SK-N-SH (cell line): ENCODE measurements around the gene PORCN. TPM values are rescaled to one million over a fixed set of nuclear protein-coding genes. Genes with fewer than 3 reads are reported as not detected.

ENCODE experiments used
- CTCF ChIA-PET: fragments of 300-600, 350-600 bp; formaldehyde crosslinking; extraction: SDS; loops from one replicate; lab custom pipeline; 2021; lab: Yijun Ruan, JAX
- POLR2A ChIA-PET: fragments of 350-600 bp; sonication (Branson Sonifier 250); formaldehyde crosslinking; extraction: SDS; loops from one replicate; lab custom pipeline; 2020; ENCODE audit warnings: antibody characterized with exemption, inconsistent platforms; lab: Yijun Ruan, JAX
- DNase-seq: peaks from one replicate; pipeline ENCODE4 v3.0.0; 2012
- H2AFZ ChIP-seq: fragments of 200-600 bp; sonication (generic); 2 replicates; pipeline ENCODE4 v1.8.1; 2016; ENCODE audit warnings: antibody characterized with exemption, mild to moderate bottlenecking, low read depth
- H3F3A ChIP-seq: fragments of 200-600 bp; sonication (generic); replicated peaks from 2 replicates; pipeline ENCODE3; 2016; ENCODE audit warnings: antibody characterized with exemption, mild to moderate bottlenecking; ENCODE audit not compliant: insufficient read depth
- H3K27ac ChIP-seq, 2 experiments: fragments of 200-500 bp in 1 of 2; fragments of 200-600 bp in 1 of 2; sonication (Bioruptor generic) in 1 of 2; sonication (generic), shearing (Covaris generic) in 1 of 2; 2 replicates each; pipeline versions ENCODE4 v1.5.1 to v1.6.1; 2014 to 2016; ENCODE audit warnings: low read depth in 2 of 2, inconsistent platforms in 1 of 2, low read length in 1 of 2, mild to moderate bottlenecking in 1 of 2, mixed read lengths in 1 of 2
- H3K27me3 ChIP-seq: fragments of 200-600 bp; sonication (generic), shearing (Covaris generic); 2 replicates; pipeline ENCODE4 v1.6.1; 2016; ENCODE audit warnings: mixed run types; ENCODE audit not compliant: insufficient read depth
- H3K36me3 ChIP-seq, 2 experiments: fragments of 200-500 bp in 1 of 2; fragments of 200-600 bp in 1 of 2; sonication (Bioruptor generic) in 1 of 2; sonication (generic) in 1 of 2; replicated peaks in 1 of 2; 2 replicates each; pipeline versions ENCODE3 to v1.5.1; 2014 to 2016; ENCODE audit warnings: low read length in 1 of 2, mild to moderate bottlenecking in 1 of 2; ENCODE audit not compliant: insufficient read depth in 2 of 2, control insufficient read depth in 1 of 2
- H3K4me1 ChIP-seq, 2 experiments: fragments of 200-500 bp in 1 of 2; fragments of 200-600 bp in 1 of 2; sonication (Bioruptor generic) in 1 of 2; sonication (generic), shearing (Covaris generic) in 1 of 2; 2 replicates each; pipeline versions ENCODE4 v1.5.1 to v1.6.1; 2014 to 2016; ENCODE audit warnings: low read depth in 1 of 2, low read length in 1 of 2, mixed run types in 1 of 2; ENCODE audit not compliant: insufficient read depth in 2 of 2, control insufficient read depth in 1 of 2
- H3K4me2 ChIP-seq: fragments of 200-600 bp; sonication (generic), shearing (Covaris generic); 2 replicates; pipeline ENCODE4 v1.6.1; 2017; ENCODE audit warnings: mixed run types
- H3K4me3 ChIP-seq, 2 experiments: fragments of 200-500 bp in 1 of 2; fragments of 200-600 bp in 1 of 2; sonication (Bioruptor generic) in 1 of 2; sonication (generic), shearing (Covaris generic) in 1 of 2; 2 replicates each; pipeline versions ENCODE4 v1.5.1 to v1.8.1; 2014 to 2016; ENCODE audit warnings: low read depth in 2 of 2, inconsistent platforms in 1 of 2, low read length in 1 of 2, mild to moderate bottlenecking in 1 of 2, mixed read lengths in 1 of 2, moderate library complexity in 1 of 2
- H3K79me2 ChIP-seq: fragments of 200-600 bp; sonication (generic); 2 replicates; pipeline ENCODE4 v1.8.1; 2017; ENCODE audit warnings: mild to moderate bottlenecking; ENCODE audit not compliant: insufficient read depth
- H3K9ac ChIP-seq: fragments of 200-600 bp; sonication (generic); 2 replicates; pipeline ENCODE4 v1.6.1; 2017; ENCODE audit warnings: mixed run types
- H3K9me2 ChIP-seq: fragments of 200-600 bp; sonication (generic); 2 replicates; pipeline ENCODE4 v1.6.1; 2017; ENCODE audit warnings: mixed run types
- H3K9me3 ChIP-seq: fragments of 200-600 bp; sonication (generic); 2 replicates; pipeline ENCODE4 v1.6.1; 2017; ENCODE audit warnings: mixed run types, mild to moderate bottlenecking, moderate library complexity
- H4K20me1 ChIP-seq: fragments of 200-600 bp; sonication (generic); 2 replicates; pipeline ENCODE4 v1.6.1; 2017; ENCODE audit warnings: mild to moderate bottlenecking, mixed run types; ENCODE audit not compliant: insufficient read depth
- FOXJ3 ChIP-seq: sonication (generic); formaldehyde crosslinking; IDR thresholded peaks from 2 replicates; pipeline ENCODE4 v1.5.1; 2020; ENCODE audit warnings: mild to moderate bottlenecking, missing genetic modification reagents
- FOXM1 ChIP-seq: IDR thresholded peaks from 2 replicates; pipeline ENCODE4 v1.4.0; 2012; ENCODE audit warnings: low read depth, mild to moderate bottlenecking
- GATA2 ChIP-seq: sonication (generic); formaldehyde crosslinking; IDR thresholded peaks from 2 replicates; pipeline ENCODE4 v1.5.0; 2020; ENCODE audit warnings: mild to moderate bottlenecking, missing genetic modification reagents
- JUND ChIP-seq: IDR thresholded peaks from 2 replicates; pipeline ENCODE4 v1.4.0; 2012
- MAX ChIP-seq: IDR thresholded peaks from 2 replicates; pipeline ENCODE4 v1.4.0; 2012; ENCODE audit warnings: low read depth
- MEF2A ChIP-seq: IDR thresholded peaks from 2 replicates; pipeline ENCODE4 v1.4.0; 2012; ENCODE audit warnings: low read depth, borderline replicate concordance
- MXI1 ChIP-seq: IDR thresholded peaks from 2 replicates; pipeline ENCODE4 v1.6.1; 2012; ENCODE audit warnings: mild to moderate bottlenecking, low read depth, low read length, improper control_type of control experiment
- PBX3 ChIP-seq: IDR thresholded peaks from 2 replicates; pipeline ENCODE4; 2012
- POLR2AphosphoS5 ChIP-seq: IDR thresholded peaks from 2 replicates; pipeline ENCODE4 v1.6.1; 2012; ENCODE audit warnings: low read depth, low read length
- RCOR1 ChIP-seq: fragments of 150-350 bp; IDR thresholded peaks from 2 replicates; pipeline ENCODE4 v1.6.1; 2017; ENCODE audit warnings: antibody characterized with exemption, low read length
- REST ChIP-seq: IDR thresholded peaks from 2 replicates; pipeline ENCODE4 v1.6.1; 2012; ENCODE audit warnings: mild to moderate bottlenecking, low read depth, low read length, moderate library complexity
- RXRA ChIP-seq: IDR thresholded peaks from 2 replicates; pipeline ENCODE4 v1.4.0; 2012; ENCODE audit warnings: low read depth, mild to moderate bottlenecking, borderline replicate concordance
- SIN3A ChIP-seq: IDR thresholded peaks from 2 replicates; pipeline ENCODE4 v1.6.1; 2012; ENCODE audit warnings: low read depth, mild to moderate bottlenecking, low read length, moderate library complexity, borderline replicate concordance
- TEAD4 ChIP-seq: IDR thresholded peaks from 2 replicates; pipeline ENCODE4 v1.4.0; 2012; ENCODE audit warnings: mild to moderate bottlenecking, borderline replicate concordance; ENCODE audit not compliant: insufficient read depth
- USF2 ChIP-seq: fragments of 150-350 bp; IDR thresholded peaks from 2 replicates; pipeline ENCODE4 v1.6.1; 2017; ENCODE audit warnings: antibody characterized with exemption, low read length, low read depth, borderline replicate concordance
- ZBTB33 ChIP-seq: IDR thresholded peaks from 2 replicates; pipeline ENCODE4 v1.4.0; 2012; ENCODE audit warnings: low read depth, borderline replicate concordance
- WGBS: methylation state at CpG from one replicate; pipeline ENCODE4 v1.1.6; 2017; ENCODE audit warnings: low lambda C conversion rate; 5-methylcytosine and 5-hydroxymethylcytosine counted together
- polyA plus RNA-seq, 3 experiments: library from polyadenylated mRNA; depleted of rRNA; stranded (reverse); fragments of >200 nt; gene quantifications; 2 replicates each; pipeline ENCODE4 v1.2.3, GENCODE V29; 2012

Gene PORCN
- polyA plus RNA-seq, 1 of the 3 experiments (the other 2 are of a cell fraction): 11.0 TPM

GRCh38 chrX:48489892-48490291, 18.9 kb upstream of the PORCN start:
- Histone ChIP-seq H3K27me3 (no peaks in the 10 kb centered on the region), H3K79me2 (no peaks in the 10 kb centered on the region), H3K4me2 (no peak overlapping the region), H3K4me3 (no peak overlapping the region), H3K36me3 (no peaks in the 10 kb centered on the region), H3K9me3 (no peaks in the 10 kb centered on the region), H3K9me2 (no peaks in the 10 kb centered on the region), H3K4me1 (no peaks in the 10 kb centered on the region), H4K20me1 (no peaks in the 10 kb centered on the region), H3K9ac (no peak overlapping the region), H3F3A (no peaks in the 10 kb centered on the region), H2AFZ (no peak overlapping the region), H3K27ac (no peak overlapping the region)
- TF ChIP-seq POLR2AphosphoS5: no peak
- no peak for TF ChIP-seq MEF2A
- TF ChIP-seq FOXM1: no peak
- no peak for TF ChIP-seq FOXJ3
- ChIA-PET CTCF (no interaction called here), POLR2A (no interaction called here)
- WGBS: 36% methylated on average over 2 of the region's 2 CpGs
- no peak for DNase-seq

GRCh38 chrX:48490661-48491060, 18.1 kb upstream of the PORCN start:
- Histone ChIP-seq H3K4me2 (no peak overlapping the region), H3K4me3 (no peak overlapping the region), H4K20me1 (no peaks in the 10 kb centered on the region), H2AFZ (no peak overlapping the region), H3K36me3 (no peaks in the 10 kb centered on the region), H3K9ac (no peak overlapping the region), H3K27ac (no peak overlapping the region), H3K79me2 (no peaks in the 10 kb centered on the region), H3K9me2 (no peaks in the 10 kb centered on the region), H3F3A (no peaks in the 10 kb centered on the region), H3K27me3 (no peaks in the 10 kb centered on the region), H3K4me1 (no peaks in the 10 kb centered on the region), H3K9me3 (no peaks in the 10 kb centered on the region)
- 34% methylated on average over 8 of the region's 8 CpGs for WGBS
- DNase-seq: no peak
- ChIA-PET POLR2A (no interaction called here), CTCF (interaction anchor here (0.8 kb wide), 1 partner anchor 9 kb away, joined by 3 read pairs; no protein-coding TSS in a partner anchor)
- TF ChIP-seq PBX3 (no peak), RCOR1 (no peak), SIN3A (no peak)

- Histone ChIP-seq H3K4me1 (no peaks in the 10 kb centered on the region), H3K9ac (no peak overlapping the region), H3K27ac (peak overlapping the region in 1 of 2 experiments; percentile 51; a peak in 2 of 4 replicates), H3K4me2 (no peak overlapping the region), H3K9me3 (no peaks in the 10 kb centered on the region), H4K20me1 (no peaks in the 10 kb centered on the region), H3K27me3 (no peaks in the 10 kb centered on the region), H3K79me2 (no peaks in the 10 kb centered on the region), H3K9me2 (no peaks in the 10 kb centered on the region), H3K36me3 (no peaks in the 10 kb centered on the region), H2AFZ (no peak overlapping the region), H3F3A (no peaks in the 10 kb centered on the region), H3K4me3 (no peak overlapping the region)
- POLR2A ChIA-PET: no interaction called here
- WGBS: 78% methylated on average over 7 of the region's 9 CpGs
- DNase-seq: no peak
- CTCF ChIA-PET: no interaction called here
- no peak for TF ChIP-seq JUND
- no peak for TF ChIP-seq USF2
- TF ChIP-seq TEAD4: no peak
- TF ChIP-seq RXRA: no peak
- TF ChIP-seq ZBTB33: no peak
- TF ChIP-seq REST: no peak
- TF ChIP-seq MXI1: no peak
- no peak for TF ChIP-seq MAX
- no peak for TF ChIP-seq GATA2 (CRISPR knock-in tag)
Measured at GRCh38 chrX:48491809-48492208, 17.0 kb upstream of the PORCN start.
